GM23338 (cell line): ENCODE results near the gene CCNF. TPM values are rescaled to one million over a fixed set of nuclear protein-coding genes. Genes with fewer than 3 reads are reported as not detected.

Source experiments
- ATAC-seq: fragments of 200-7000 bp; cut with Tn5 transposase; 3 replicates; pipeline ENCODE4 v1.9.1; 2020
- DNase-seq: peaks from one replicate; pipeline ENCODE4 v3.0.0-alpha.2; 2015; ENCODE audit warnings: low spot score
- H2AFZ ChIP-seq: fragments of 200-600 bp; sonication (generic); 2 replicates; pipeline ENCODE4 v1.8.0; 2016; ENCODE audit warnings: antibody characterized with exemption, mild to moderate bottlenecking, moderate library complexity
- H3F3A ChIP-seq: fragments of 200-600 bp; sonication (generic); replicated peaks from 2 replicates; pipeline ENCODE4 v1.8.0; 2017; ENCODE audit warnings: antibody characterized with exemption, mixed run types, low read depth
- H3K27ac ChIP-seq: fragments of 200-600 bp; sonication (generic); 2 replicates; pipeline ENCODE4 v1.6.1; 2016; ENCODE audit warnings: low read depth
- H3K27me3 ChIP-seq: fragments of 200-600 bp; sonication (generic); 2 replicates; pipeline ENCODE4 v1.8.0; 2016; ENCODE audit warnings: mild to moderate bottlenecking, mixed run types, moderate library complexity; ENCODE audit not compliant: insufficient read depth
- H3K36me3 ChIP-seq: fragments of 200-600 bp; sonication (generic); 2 replicates; pipeline ENCODE4 v1.8.0; 2016; ENCODE audit warnings: mild to moderate bottlenecking; ENCODE audit not compliant: insufficient read depth
- H3K4me1 ChIP-seq: fragments of 200-600 bp; sonication (generic); 2 replicates; pipeline ENCODE4 v1.8.0; 2016; ENCODE audit warnings: mild to moderate bottlenecking, moderate library complexity; ENCODE audit not compliant: insufficient read depth
- H3K4me2 ChIP-seq: fragments of 200-600 bp; sonication (generic); 2 replicates; pipeline ENCODE4 v1.7.1; 2017; ENCODE audit warnings: mixed run types
- H3K4me3 ChIP-seq: fragments of 200-600 bp; sonication (generic); 2 replicates; pipeline ENCODE4 v1.6.1; 2016; ENCODE audit warnings: mixed run types
- H3K79me2 ChIP-seq: fragments of 200-600 bp; sonication (generic); replicated peaks from 2 replicates; pipeline ENCODE4 v1.8.0; 2017; ENCODE audit warnings: mild to moderate bottlenecking; ENCODE audit not compliant: insufficient read depth
- H3K9me2 ChIP-seq: fragments of 200-600 bp; sonication (generic); 2 replicates; pipeline ENCODE4 v1.8.0; 2017; ENCODE audit not compliant: insufficient read depth
- H4K20me1 ChIP-seq: fragments of 200-600 bp; sonication (generic); replicated peaks from 2 replicates; pipeline ENCODE4 v1.8.0; 2017; ENCODE audit warnings: mild to moderate bottlenecking; ENCODE audit not compliant: insufficient read depth
- H3K27ac Mint-ChIP-seq: 2 replicates; pipeline ENCODE4 v1.8.0; 2020; ENCODE audit warnings: inconsistent platforms, mild to moderate bottlenecking, moderate library complexity, mixed read lengths
- H3K27me3 Mint-ChIP-seq: 3 replicates; pipeline ENCODE4 v1.8.0; 2022; ENCODE audit warnings: low read depth, mild to moderate bottlenecking, moderate library complexity, mixed read lengths, inconsistent platforms; ENCODE audit not compliant: insufficient read depth, poor library complexity
- H3K36me3 Mint-ChIP-seq: 3 replicates; pipeline ENCODE4 v1.8.0; 2021; ENCODE audit warnings: low read depth, mild to moderate bottlenecking, inconsistent platforms, moderate library complexity, mixed read lengths
- H3K4me1 Mint-ChIP-seq: 3 replicates; pipeline ENCODE4 v1.8.0; 2020; ENCODE audit warnings: mild to moderate bottlenecking, inconsistent platforms, mixed read lengths
- H3K4me3 Mint-ChIP-seq: 3 replicates; pipeline ENCODE4 v1.8.0; 2021; ENCODE audit warnings: moderate library complexity, mild to moderate bottlenecking, inconsistent platforms, mixed read lengths
- H3K9me3 Mint-ChIP-seq: 3 replicates; pipeline ENCODE4 v1.8.0; 2020; ENCODE audit warnings: moderate library complexity, mild to moderate bottlenecking, inconsistent platforms, mixed read lengths
- CREB1 ChIP-seq: fragments of 250-450 bp; sonication (Bioruptor Pico); IDR thresholded peaks from 2 replicates; pipeline ENCODE4 v1.5.0; 2020; ENCODE audit warnings: low read depth, mild to moderate bottlenecking, moderate library complexity
- CTCF ChIP-seq, 2 experiments: fragments of 200-600 bp in 1 of 2; sonication (generic) in 1 of 2; conservative IDR thresholded peaks; 2 replicates each; pipeline versions ENCODE4 v1.5.1 to v1.6.1; 2016 to 2017; ENCODE audit warnings: antibody characterized with exemption in 2 of 2, low read depth in 2 of 2, mild to moderate bottlenecking in 2 of 2, moderate library complexity in 1 of 2
- ETS1 ChIP-seq: IDR thresholded peaks from 2 replicates; pipeline ENCODE4 v1.6.1; 2016; ENCODE audit warnings: antibody characterized with exemption
- EZH2 ChIP-seq: fragments of 200-600 bp; sonication (generic); IDR thresholded peaks from one replicate; pipeline ENCODE4 v1.8.0; 2017; ENCODE audit warnings: antibody characterized with exemption, mild to moderate bottlenecking, low read depth; ENCODE audit not compliant: unreplicated experiment
- EZH2phosphoT487 ChIP-seq: fragments of 200-600 bp; sonication (generic); IDR thresholded peaks from one replicate; pipeline ENCODE4 v1.8.1; 2018; ENCODE audit warnings: antibody characterized with exemption; ENCODE audit not compliant: unreplicated experiment
- JUNB ChIP-seq: IDR thresholded peaks from one replicate; pipeline ENCODE4 v1.6.1; 2016; ENCODE audit warnings: antibody characterized with exemption; ENCODE audit not compliant: unreplicated experiment
- NANOG ChIP-seq: IDR thresholded peaks from 2 replicates; pipeline ENCODE4 v1.6.1; 2016; ENCODE audit warnings: antibody characterized with exemption, borderline replicate concordance
- POLR2AphosphoS5 ChIP-seq: IDR thresholded peaks from 2 replicates; pipeline ENCODE4 v1.6.1; 2016; ENCODE audit warnings: antibody characterized with exemption, low read depth
- STAT1 ChIP-seq: IDR thresholded peaks from one replicate; pipeline ENCODE4 v1.6.1; 2016; ENCODE audit warnings: antibody characterized with exemption; ENCODE audit not compliant: unreplicated experiment
- ZNF114 ChIP-seq: fragments of 250-450 bp; sonication (Bioruptor Pico); IDR thresholded peaks from 2 replicates; pipeline ENCODE4 v1.5.0; 2020; ENCODE audit warnings: mild to moderate bottlenecking, moderate library complexity
- ZNF462 ChIP-seq: fragments of 250-450 bp; sonication (Bioruptor Pico); IDR thresholded peaks from 2 replicates; pipeline ENCODE4 v1.5.0; 2020; ENCODE audit warnings: mild to moderate bottlenecking, moderate library complexity
- polyA plus RNA-seq: library from polyadenylated mRNA; unstranded; fragments of >200 nt; fragmentation: Nextera tagmentation; extraction: Ambion mirVana; gene quantifications from 2 replicates; pipeline ENCODE4 v1.2.1, GENCODE V29; 2016
- total RNA-seq: library from RNA; depleted of rRNA; stranded (reverse); fragments of >200 nt; shearing (Covaris generic); gene quantifications from 2 replicates; pipeline ENCODE4 v1.2.3, GENCODE V29; 2014

The CCNF gene
- total and polyA plus RNA-seq, 2 experiments from 2014 or later, result 21.2 to 54.2 TPM

- H4K20me1 ChIP-seq, result no peaks in the 10 kb centered on the region; the same call in 1 of the 2 replicates
- no peak overlapping the region for H3K4me2 ChIP-seq
- Mint-ChIP-seq H3K27me3 (peaks cover 14% of the 10 kb centered on the region), H3K9me3 (no peaks in the 10 kb centered on the region), H3K4me1 (peaks cover 12% of the 10 kb centered on the region), H3K27ac (no peak overlapping the region), H3K36me3 (no peaks in the 10 kb centered on the region; the same call in 2 of the 3 replicates), H3K4me3 (no peak overlapping the region)
- TF ChIP-seq ZNF462 (CRISPR knock-in tag) (no peak), EZH2 (no peak), NANOG (no peak), JUNB (no peak), POLR2AphosphoS5 (no peak), EZH2phosphoT487 (no peak), ZNF114 (no peak), CREB1 (no peak), STAT1 (no peak), ETS1 (no peak), CTCF (conservative IDR thresholded peaks at IDR 0.05; ENCODE audit: low read depth in 2 of 2) (no peak)
- ATAC-seq (no peak), DNase-seq (no peak)
- no peaks in the 10 kb centered on the region for H3K36me3 ChIP-seq
- no peaks in the 10 kb centered on the region for H3K9me2 ChIP-seq
- H3K4me3 ChIP-seq, result no peak overlapping the region
- H3K27ac ChIP-seq, result no peak overlapping the region
- no peaks in the 10 kb centered on the region for H3K27me3 ChIP-seq
- H3K79me2 ChIP-seq, result 0 out of 2 replicates have a peak, but pooled peaks cover 3% of the 10 kb centered on the region
- no peaks in the 10 kb centered on the region for H3F3A ChIP-seq
- H2AFZ ChIP-seq, result no peak overlapping the region
- H3K4me1 ChIP-seq, result no peaks in the 10 kb centered on the region
Measured at GRCh38 chr16:2489581-2489980, 60.3 kb downstream of the CCNF start.
